GM12878 (cell line): ENCODE results near the gene ANAPC7. TPM values are rescaled to one million over a fixed set of nuclear protein-coding genes. Genes with fewer than 3 reads are reported as not detected.

Source experiments
- ATAC-seq: fragments of 200-7000 bp; cut with Tn5 transposase; 3 replicates; pipeline ENCODE4 v1.9.1; 2020; ENCODE audit warnings: mild to moderate bottlenecking, moderate library complexity
- BruUV-seq: library from RNA; stranded (reverse); fragments of 400-500 nt; replicated peaks from 2 replicates; lab custom pipeline; 2021; lab: Mats Ljungman, UMichigan
- CTCF ChIA-PET: fragments of 300-600 bp; sonication (Branson Sonifier 250); formaldehyde crosslinking; extraction: SDS; loops from one replicate; lab custom pipeline; 2021; ENCODE audit warnings: inconsistent platforms; lab: Yijun Ruan, JAX
- POLR2A ChIA-PET: fragments of 350-600 bp; formaldehyde crosslinking; extraction: SDS; loops from one replicate; lab custom pipeline; 2021; ENCODE audit warnings: inconsistent platforms; lab: Charles Lee
- RAD21 ChIA-PET: fragments of 300-600 bp; sonication (Branson Sonifier 250); formaldehyde crosslinking; loops from one replicate; lab custom pipeline; 2023; ENCODE audit warnings: antibody characterized with exemption; ENCODE audit not compliant: unreplicated experiment; lab: Charles Lee
- SMC1A ChIA-PET: fragments of 300-600 bp; sonication (Branson Sonifier 250); formaldehyde crosslinking; loops from one replicate; lab custom pipeline; 2023; ENCODE audit not compliant: unreplicated experiment, uncharacterized antibody; lab: Charles Lee
- DNase-seq: peaks from one replicate; pipeline ENCODE4 v3.0.0-alpha.2; 2011; ENCODE audit warnings: low read depth, low spot score
- FAIRE-seq: peaks from 3 replicates; lab custom pipeline; 2011; peaks lifted over from hg19 to GRCh38; lab: Jason Lieb, UNC
- H2AFZ ChIP-seq: 2 replicates; pipeline ENCODE4 v1.6.0; 2011; ENCODE audit warnings: low read depth, low read length, control low read depth; ENCODE audit not compliant: control insufficient read depth
- H3K27ac ChIP-seq: 2 replicates; pipeline ENCODE4 v1.5.1; 2011; ENCODE audit warnings: control low read depth; ENCODE audit not compliant: control insufficient read depth, insufficient read depth
- H3K27me3 ChIP-seq, 2 experiments: replicated peaks in 1 of 2; 2 replicates each; pipeline versions ENCODE4 v1.6.0 to v1.6.1; 2011; ENCODE audit warnings: low read length in 1 of 2; ENCODE audit not compliant: control insufficient read depth in 2 of 2, insufficient read depth in 2 of 2
- H3K36me3 ChIP-seq, 2 experiments: 2 replicates each; pipeline ENCODE4 v1.5.1; 2011; ENCODE audit warnings: low read length in 1 of 2; ENCODE audit not compliant: control insufficient read depth in 2 of 2, insufficient read depth in 2 of 2
- H3K4me1 ChIP-seq: 2 replicates; pipeline ENCODE4 v1.6.1; 2011; ENCODE audit warnings: mild to moderate bottlenecking, low read length, moderate library complexity, mixed read lengths; ENCODE audit not compliant: control insufficient read depth, insufficient read depth
- H3K4me2 ChIP-seq: 2 replicates; pipeline ENCODE4 v1.6.0; 2011; ENCODE audit warnings: control low read depth; ENCODE audit not compliant: control insufficient read depth, insufficient read depth
- H3K4me3 ChIP-seq: fragments of 200-600 bp; sonication (generic); 2 replicates; pipeline ENCODE4 v1.5.1; 2016
- H3K79me2 ChIP-seq: 2 replicates; pipeline ENCODE4 v1.6.0; 2011; ENCODE audit warnings: low read length; ENCODE audit not compliant: control insufficient read depth, insufficient read depth
- H3K9ac ChIP-seq: 2 replicates; pipeline ENCODE4 v1.8.0; 2011; ENCODE audit warnings: low read length, control low read depth, mixed read lengths; ENCODE audit not compliant: control insufficient read depth, insufficient read depth
- H3K9me3 ChIP-seq: replicated peaks from 3 replicates; pipeline ENCODE4 v1.5.1; 2011; ENCODE audit warnings: mild to moderate bottlenecking, low read length; ENCODE audit not compliant: control insufficient read depth, insufficient read depth
- H4K20me1 ChIP-seq: 2 replicates; pipeline ENCODE4 v1.6.0; 2011; ENCODE audit not compliant: control insufficient read depth, insufficient read depth
- E4F1 ChIP-seq: fragments of 450-650 bp; IDR thresholded peaks from 2 replicates; pipeline ENCODE4 v1.6.1; 2018; ENCODE audit warnings: borderline replicate concordance, mild to moderate bottlenecking; ENCODE audit not compliant: partially characterized antibody
- EGR1 ChIP-seq, 2 experiments: IDR thresholded peaks; 1 replicate in 1 of 2; 2 replicates in 1 of 2; pipeline ENCODE4 v1.6.1; 2011 to 2012; ENCODE audit warnings: low read depth in 2 of 2, low read length in 2 of 2, borderline replicate concordance in 1 of 2, mild to moderate bottlenecking in 1 of 2, moderate library complexity in 1 of 2
- JUNB ChIP-seq: IDR thresholded peaks from 2 replicates; pipeline ENCODE4 v1.6.1; 2016; ENCODE audit warnings: antibody characterized with exemption, mild to moderate bottlenecking
- KAT2A ChIP-seq: conservative IDR thresholded peaks from 2 replicates; pipeline ENCODE4 v1.6.1; 2011; ENCODE audit warnings: low read depth, low read length; ENCODE audit not compliant: control insufficient read depth
- STAT1 ChIP-seq: fragments of 450-650 bp; conservative IDR thresholded peaks from 2 replicates; pipeline ENCODE4 v1.6.1; 2014; ENCODE audit warnings: antibody characterized with exemption, mild to moderate bottlenecking
- ZNF24 ChIP-seq: fragments of 450-650 bp; IDR thresholded peaks from 2 replicates; pipeline ENCODE4 v1.6.1; 2017; ENCODE audit warnings: antibody characterized with exemption, mild to moderate bottlenecking
- WGBS: methylation state at CpG from one replicate; pipeline ENCODE4 v1.1.6; 2016; ENCODE audit warnings: low lambda C conversion rate; ENCODE audit not compliant: insufficient replicate concordance, insufficient coverage; ENCODE audit errors: missing lambda C conversion rate; 5-methylcytosine and 5-hydroxymethylcytosine counted together
- in situ Hi-C: fragments of 300-500 bp; cut with MboI; formaldehyde crosslinking; loops from 9 replicates; pipeline ENCODE4 v1.14.3; 2018; ENCODE audit warnings: mixed read lengths
- intact Hi-C: fragments of 100-400 bp; cut with micrococcal nuclease; formaldehyde crosslinking; loops from one replicate; pipeline ENCODE4 v1.14.2; 2022; ENCODE audit not compliant: unreplicated experiment
- polyA plus RNA-seq, 11 experiments: library from polyadenylated mRNA; depleted of rRNA in 4 of 11; unstranded in 6 of 11; stranded (reverse) in 5 of 11; fragments of >200 nt; fragmentation: Nextera tagmentation in 4 of 11; fragmentation: Illumina TruSeq in 1 of 11; extraction: Ambion mirVana in 4 of 11; extraction: Trizol in 1 of 11; gene quantifications; 1 replicate in 1 of 11; 2 replicates in 10 of 11; pipeline versions ENCODE4 v1.2.1 to v1.2.3, GENCODE V29; 2011 to 2016; ENCODE audit warnings: inconsistent platforms in 2 of 11, missing spikeins in 2 of 11, low read depth in 1 of 11
- total RNA-seq, 4 experiments: library from RNA; depleted of rRNA in 3 of 4; stranded (reverse); fragments of >200 nt in 3 of 4; fragmentation: Illumina TruSeq in 1 of 4; extraction: Trizol in 1 of 4; gene quantifications; 2 replicates each; pipeline versions ENCODE4 v1.2.1 to v1.2.3, GENCODE V29; 2013 to 2021
- TF ChIP-seq, protein P1 (sequence below): fragments of 150-350 bp; IDR thresholded peaks from 2 replicates; pipeline ENCODE4 v1.6.1; 2014; ENCODE audit warnings: mild to moderate bottlenecking, low read depth, low read length
- TF ChIP-seq, protein P2 (sequence below): IDR thresholded peaks from 2 replicates; pipeline ENCODE4 v1.6.1; 2012; ENCODE audit warnings: low read depth, low read length, improper control_type of control experiment
- TF ChIP-seq, protein P3 (sequence below): fragments of 450-650 bp; formaldehyde crosslinking; IDR thresholded peaks from 2 replicates; pipeline ENCODE4 v1.5.0; 2022; ENCODE audit warnings: mild to moderate bottlenecking, missing genetic modification characterization
- TF ChIP-seq, protein P4 (sequence below): IDR thresholded peaks from 2 replicates; pipeline ENCODE4 v1.6.1; 2012; ENCODE audit warnings: low read length, inconsistent platforms

Gene ANAPC7
- total and polyA plus RNA-seq, 10 of the 15 experiments (the other 5 are each of a cell fraction or from before 2014, with no cell fraction given): 24.5 to 77.9 (median 58.6) TPM

DNA sequence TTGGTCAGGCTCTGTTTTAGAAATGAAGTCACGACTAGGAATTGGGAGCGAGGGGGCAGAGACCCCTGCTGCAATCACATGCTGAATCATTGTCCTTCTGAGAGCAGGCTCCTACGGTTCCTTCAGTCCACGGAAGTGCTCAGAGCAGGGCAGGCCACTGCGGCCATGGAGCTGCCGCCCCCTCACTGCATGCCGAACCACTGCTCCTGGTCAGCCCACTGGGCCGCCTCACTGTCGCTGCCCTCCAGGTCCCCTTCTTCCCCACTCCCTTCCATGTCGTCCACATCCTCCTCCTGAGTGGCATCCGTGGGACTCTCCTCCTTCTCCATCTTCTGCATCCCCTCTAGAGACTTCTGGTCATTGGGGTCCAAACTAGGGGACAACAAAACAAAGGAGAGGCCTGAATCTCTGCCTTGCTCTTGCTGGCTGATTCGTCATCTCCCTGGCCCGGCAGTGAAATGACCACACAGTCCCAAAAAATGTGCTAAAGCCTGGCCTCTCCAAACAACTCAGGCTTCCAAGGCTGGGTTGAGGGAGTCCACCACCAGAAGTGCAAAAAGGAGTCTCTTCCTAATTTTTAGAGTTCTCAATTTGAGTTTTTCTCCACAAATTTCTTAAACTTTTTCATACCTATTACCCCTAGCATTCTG, 29.4 kb downstream of the ANAPC7 start:
- no peak for ATAC-seq
- Histone ChIP-seq H4K20me1 (no peaks in the 10 kb centered on the region), H3K27me3 (no peaks in the 10 kb centered on the region), H3K4me3 (no peak overlapping the region), H3K4me2 (no peak overlapping the region), H3K4me1 (peaks cover 15% of the 10 kb centered on the region), H3K79me2 (no peaks in the 10 kb centered on the region), H3K9me3 (no peaks in the 10 kb centered on the region), H3K9ac (no peak overlapping the region), H3K36me3 (peaks cover 22 to 34% of the 10 kb centered on the region in 2 experiments), H3K27ac (no peak overlapping the region), H2AFZ (no peak overlapping the region)
- ChIA-PET POLR2A (interaction anchor here (0.5 to 0.6 kb wide), 2 partner anchors 31 to 53 kb away, joined by 3 to 5 read pairs; no protein-coding TSS in a partner anchor), CTCF (no interaction called here), RAD21 (no interaction called here), SMC1A (interaction anchor here (0.9 to 1.8 kb wide), 5 partner anchors 13 to 300 kb away, joined by 4 to 8 read pairs (median 5); no protein-coding TSS in a partner anchor)
- DNase-seq: no peak
- WGBS: 97% methylated on average over 13 of the region's 13 CpGs
- in situ Hi-C loops: no loop called here
- no peak for FAIRE-seq
- intact Hi-C loops: no loop called here
- BruUV-seq: no TSS peak
- no peak for TF ChIP-seq E4F1
- no peak for TF ChIP-seq EGR1 (IDR thresholded peaks at IDR 0.05; ENCODE audit: borderline replicate concordance in 1 of 2, low read depth in 2 of 2, low read length in 2 of 2)
- TF ChIP-seq, protein P1, sequence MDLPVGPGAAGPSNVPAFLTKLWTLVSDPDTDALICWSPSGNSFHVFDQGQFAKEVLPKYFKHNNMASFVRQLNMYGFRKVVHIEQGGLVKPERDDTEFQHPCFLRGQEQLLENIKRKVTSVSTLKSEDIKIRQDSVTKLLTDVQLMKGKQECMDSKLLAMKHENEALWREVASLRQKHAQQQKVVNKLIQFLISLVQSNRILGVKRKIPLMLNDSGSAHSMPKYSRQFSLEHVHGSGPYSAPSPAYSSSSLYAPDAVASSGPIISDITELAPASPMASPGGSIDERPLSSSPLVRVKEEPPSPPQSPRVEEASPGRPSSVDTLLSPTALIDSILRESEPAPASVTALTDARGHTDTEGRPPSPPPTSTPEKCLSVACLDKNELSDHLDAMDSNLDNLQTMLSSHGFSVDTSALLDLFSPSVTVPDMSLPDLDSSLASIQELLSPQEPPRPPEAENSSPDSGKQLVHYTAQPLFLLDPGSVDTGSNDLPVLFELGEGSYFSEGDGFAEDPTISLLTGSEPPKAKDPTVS: no peak
- TF ChIP-seq, protein P2, sequence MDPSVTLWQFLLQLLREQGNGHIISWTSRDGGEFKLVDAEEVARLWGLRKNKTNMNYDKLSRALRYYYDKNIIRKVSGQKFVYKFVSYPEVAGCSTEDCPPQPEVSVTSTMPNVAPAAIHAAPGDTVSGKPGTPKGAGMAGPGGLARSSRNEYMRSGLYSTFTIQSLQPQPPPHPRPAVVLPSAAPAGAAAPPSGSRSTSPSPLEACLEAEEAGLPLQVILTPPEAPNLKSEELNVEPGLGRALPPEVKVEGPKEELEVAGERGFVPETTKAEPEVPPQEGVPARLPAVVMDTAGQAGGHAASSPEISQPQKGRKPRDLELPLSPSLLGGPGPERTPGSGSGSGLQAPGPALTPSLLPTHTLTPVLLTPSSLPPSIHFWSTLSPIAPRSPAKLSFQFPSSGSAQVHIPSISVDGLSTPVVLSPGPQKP: no peak
- TF ChIP-seq JUNB: no peak
- no peak for TF ChIP-seq ZNF24
- TF ChIP-seq, protein P3, sequence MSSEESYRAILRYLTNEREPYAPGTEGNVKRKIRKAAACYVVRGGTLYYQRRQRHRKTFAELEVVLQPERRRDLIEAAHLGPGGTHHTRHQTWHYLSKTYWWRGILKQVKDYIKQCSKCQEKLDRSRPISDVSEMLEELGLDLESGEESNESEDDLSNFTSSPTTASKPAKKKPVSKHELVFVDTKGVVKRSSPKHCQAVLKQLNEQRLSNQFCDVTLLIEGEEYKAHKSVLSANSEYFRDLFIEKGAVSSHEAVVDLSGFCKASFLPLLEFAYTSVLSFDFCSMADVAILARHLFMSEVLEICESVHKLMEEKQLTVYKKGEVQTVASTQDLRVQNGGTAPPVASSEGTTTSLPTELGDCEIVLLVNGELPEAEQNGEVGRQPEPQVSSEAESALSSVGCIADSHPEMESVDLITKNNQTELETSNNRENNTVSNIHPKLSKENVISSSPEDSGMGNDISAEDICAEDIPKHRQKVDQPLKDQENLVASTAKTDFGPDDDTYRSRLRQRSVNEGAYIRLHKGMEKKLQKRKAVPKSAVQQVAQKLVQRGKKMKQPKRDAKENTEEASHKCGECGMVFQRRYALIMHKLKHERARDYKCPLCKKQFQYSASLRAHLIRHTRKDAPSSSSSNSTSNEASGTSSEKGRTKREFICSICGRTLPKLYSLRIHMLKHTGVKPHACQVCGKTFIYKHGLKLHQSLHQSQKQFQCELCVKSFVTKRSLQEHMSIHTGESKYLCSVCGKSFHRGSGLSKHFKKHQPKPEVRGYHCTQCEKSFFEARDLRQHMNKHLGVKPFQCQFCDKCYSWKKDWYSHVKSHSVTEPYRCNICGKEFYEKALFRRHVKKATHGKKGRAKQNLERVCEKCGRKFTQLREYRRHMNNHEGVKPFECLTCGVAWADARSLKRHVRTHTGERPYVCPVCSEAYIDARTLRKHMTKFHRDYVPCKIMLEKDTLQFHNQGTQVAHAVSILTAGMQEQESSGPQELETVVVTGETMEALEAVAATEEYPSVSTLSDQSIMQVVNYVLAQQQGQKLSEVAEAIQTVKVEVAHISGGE (CRISPR knock-in tag): no peak
- TF ChIP-seq STAT1: no peak
- TF ChIP-seq, protein P4, sequence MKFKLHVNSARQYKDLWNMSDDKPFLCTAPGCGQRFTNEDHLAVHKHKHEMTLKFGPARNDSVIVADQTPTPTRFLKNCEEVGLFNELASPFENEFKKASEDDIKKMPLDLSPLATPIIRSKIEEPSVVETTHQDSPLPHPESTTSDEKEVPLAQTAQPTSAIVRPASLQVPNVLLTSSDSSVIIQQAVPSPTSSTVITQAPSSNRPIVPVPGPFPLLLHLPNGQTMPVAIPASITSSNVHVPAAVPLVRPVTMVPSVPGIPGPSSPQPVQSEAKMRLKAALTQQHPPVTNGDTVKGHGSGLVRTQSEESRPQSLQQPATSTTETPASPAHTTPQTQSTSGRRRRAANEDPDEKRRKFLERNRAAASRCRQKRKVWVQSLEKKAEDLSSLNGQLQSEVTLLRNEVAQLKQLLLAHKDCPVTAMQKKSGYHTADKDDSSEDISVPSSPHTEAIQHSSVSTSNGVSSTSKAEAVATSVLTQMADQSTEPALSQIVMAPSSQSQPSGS: no peak
- no peak for TF ChIP-seq KAT2A
